ENCODE results near the gene CELF5. TPM values are rescaled to one million over a fixed set of nuclear protein-coding genes. Genes with fewer than 3 reads are reported as not detected.

Gene CELF5
- total RNA-seq, 2 experiments from 2014 or later: 0.20 to 0.56 TPM

- no peak for DNase-seq
- Mint-ChIP-seq H3K4me3 (no peak overlapping the region), H3K4me1 (ENCODE audit: low read depth) (peaks cover 25% of the 10 kb centered on the region), H3K9me3 (no peaks in the 10 kb centered on the region), H3K36me3 (ENCODE audit: low read depth) (peaks cover 34% of the 10 kb centered on the region), H3K27me3 (no peaks in the 10 kb centered on the region), H3K27ac (no peak overlapping the region)
- TF ChIP-seq CTCF (IDR thresholded peaks at IDR 0.05): no peak
- intact Hi-C loops (cut with micrococcal nuclease): no loop called here
- CTCF ChIA-PET: no interaction called here
- ATAC-seq: no peak
- POLR2A ChIA-PET: no interaction called here
These were observed 32.2 kb upstream of the CELF5 start for GRCh38 chr19:3192228-3192635.

DNA sequence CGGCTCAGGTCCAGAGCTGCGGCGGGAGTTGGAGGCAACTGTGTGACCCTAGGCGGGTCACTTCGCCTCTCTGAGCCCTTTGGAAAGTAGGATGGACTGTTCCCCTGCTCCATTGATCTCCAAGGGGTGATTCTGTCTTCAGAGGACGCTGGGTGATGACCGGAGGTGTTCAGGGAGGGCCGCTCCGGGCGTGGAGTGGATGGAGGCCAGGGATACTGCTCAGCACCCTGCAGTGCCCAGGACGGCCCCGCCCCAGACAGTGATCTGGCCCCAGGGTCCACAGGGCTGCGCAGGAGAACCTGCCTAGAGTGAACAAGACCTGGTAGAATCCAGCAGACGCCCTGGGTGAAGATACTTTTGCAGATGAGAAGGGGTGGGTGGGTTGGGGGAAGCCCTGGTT is 31.8 kb upstream of the CELF5 start:
- intact Hi-C loops (cut with micrococcal nuclease): no loop called here
- ChIA-PET POLR2A (no interaction called here), CTCF (no interaction called here)
- Mint-ChIP-seq H3K9me3 (no peaks in the 10 kb centered on the region), H3K27me3 (no peaks in the 10 kb centered on the region), H3K4me1 (ENCODE audit: low read depth) (peaks cover 20% of the 10 kb centered on the region), H3K36me3 (ENCODE audit: low read depth) (peaks cover 33% of the 10 kb centered on the region), H3K4me3 (no peak overlapping the region), H3K27ac (no peak overlapping the region)
- DNase-seq (no peak), ATAC-seq (no peak)
- TF ChIP-seq CTCF (IDR thresholded peaks at IDR 0.05): no peak

DNA sequence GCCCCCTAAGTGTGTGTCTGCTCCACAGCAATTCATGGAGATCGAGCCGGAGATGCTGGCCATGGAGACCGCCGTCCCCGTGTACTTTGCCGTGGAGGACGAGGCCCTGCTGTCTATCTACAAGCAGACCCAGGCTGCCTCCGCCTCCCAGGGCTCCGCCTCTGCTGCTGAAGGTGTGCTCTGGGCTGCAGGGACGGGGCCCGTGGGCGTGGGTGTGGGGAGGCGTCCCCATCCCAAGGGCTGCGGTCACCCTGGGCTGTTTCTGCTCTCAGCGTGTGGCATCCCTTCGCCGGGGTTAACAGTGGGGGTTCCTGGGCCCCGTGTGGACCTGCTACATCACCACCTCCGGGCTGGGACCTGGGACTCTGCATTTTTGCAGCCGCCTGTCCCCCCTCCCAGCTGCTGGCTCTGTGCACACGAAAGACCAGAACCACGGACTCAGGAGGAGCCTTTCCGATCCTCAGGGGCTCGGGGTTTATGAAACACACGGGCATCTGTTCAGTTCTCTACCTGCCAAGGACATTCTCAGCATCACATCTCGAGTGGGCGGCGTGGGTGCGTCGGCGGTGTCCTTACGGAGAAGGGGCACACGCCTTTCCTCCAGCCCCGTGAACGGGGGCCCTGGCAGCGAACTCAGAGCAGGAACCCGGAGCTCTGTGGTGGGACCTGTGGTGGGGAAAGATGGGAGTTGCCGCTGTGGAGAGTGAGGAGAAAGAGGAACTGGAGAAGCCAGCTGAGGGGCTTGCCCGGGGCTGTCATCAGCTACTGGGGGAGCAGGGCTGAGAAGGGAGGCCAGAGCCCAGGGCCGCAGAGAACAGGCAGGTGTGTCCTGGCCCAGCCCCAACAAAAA is 31.0 kb upstream of the CELF5 start:
- ATAC-seq: no peak
- no peak overlapping the region for H3K27ac Mint-ChIP-seq
- H3K27me3 Mint-ChIP-seq: no peaks in the 10 kb centered on the region

GRCh38 chr19:3194106-3195087 is 30.1 kb upstream of the CELF5 start:
- no peak for ATAC-seq
- ChIA-PET CTCF (interaction anchor here (1.8 kb wide), 1 partner anchor 16 kb away, joined by 5 read pairs; no protein-coding TSS in a partner anchor), POLR2A (interaction anchor here (1.0 kb wide), 1 partner anchor 8 kb away, joined by 3 read pairs; no protein-coding TSS in a partner anchor)

More for the DNA sequence above, 31.0 kb upstream of the CELF5 start:
- H3K4me1 Mint-ChIP-seq (ENCODE audit: low read depth): peaks cover 12% of the 10 kb centered on the region
- intact Hi-C loops (cut with micrococcal nuclease): no loop called here
- H3K9me3 Mint-ChIP-seq: no peaks in the 10 kb centered on the region
- ChIA-PET CTCF (interaction anchor here (1.8 kb wide), 1 partner anchor 17 kb away, joined by 5 read pairs; no protein-coding TSS in a partner anchor), POLR2A (no interaction called here)
- H3K4me3 Mint-ChIP-seq: no peak overlapping the region
- TF ChIP-seq CTCF (IDR thresholded peaks at IDR 0.05): no peak
- H3K36me3 Mint-ChIP-seq (ENCODE audit: low read depth): peaks cover 28% of the 10 kb centered on the region
- DNase-seq: no peak

More at GRCh38 chr19:3194106-3195087, 30.1 kb upstream of the CELF5 start:
- H3K27ac Mint-ChIP-seq: no peak overlapping the region
- DNase-seq: no peak
- H3K9me3 Mint-ChIP-seq: no peaks in the 10 kb centered on the region
- H3K4me3 Mint-ChIP-seq: no peak overlapping the region
- peaks cover 3% of the 10 kb centered on the region for H3K4me1 Mint-ChIP-seq (ENCODE audit: low read depth)
- intact Hi-C loops (cut with micrococcal nuclease): no loop called here
- peaks cover 19% of the 10 kb centered on the region for H3K36me3 Mint-ChIP-seq (ENCODE audit: low read depth)
- TF ChIP-seq CTCF (IDR thresholded peaks at IDR 0.05): no peak
- H3K27me3 Mint-ChIP-seq: no peaks in the 10 kb centered on the region
